ENCODE measurements around the gene XCL2. TPM values are rescaled to one million over a fixed set of nuclear protein-coding genes. Genes with fewer than 3 reads are reported as not detected.

The XCL2 gene
- total and polyA plus RNA-seq, 3 experiments from 2014 or later = 90.6 to 350 (median 316) TPM

GRCh38 chr1:168512864-168513595 is 30.8 kb downstream of the XCL2 start:
- H3K4me1 Mint-ChIP-seq = peaks cover 75 to 90% (median 76%) of the 10 kb centered on the region in 3 donors

GRCh38 chr1:168509875-168510791 is 33.7 kb downstream of the XCL2 start:
- CTCF ChIA-PET = interaction anchor here (0.9 to 1.3 kb wide), 3 partner anchors 9 to 45 kb away, joined by 3 read pairs; no protein-coding TSS in a partner anchor
- H3K4me1 Mint-ChIP-seq = peaks cover 67 to 89% (median 70%) of the 10 kb centered on the region in 3 donors

More at GRCh38 chr1:168512864-168513595, 30.8 kb downstream of the XCL2 start:
- H3K27me3 Mint-ChIP-seq = peaks cover 0 to 1% of the 10 kb centered on the region in 2 donors
- peaks cover 66% of the 10 kb centered on the region for H3K4me1 ChIP-seq (ENCODE audit: insufficient read depth, low read length)
- ChIA-PET POLR2A (no interaction called here), CTCF (no interaction called here)
- H3K4me3 ChIP-seq (ENCODE audit: low read length) = peak overlapping the region; percentile 21
- H3K27me3 ChIP-seq (ENCODE audit: insufficient read depth, low read length, poor library complexity, severe bottlenecking) = no peaks in the 10 kb centered on the region
- no peaks in the 10 kb centered on the region for H3K36me3 ChIP-seq (ENCODE audit: insufficient read depth, low read length)
- no peaks in the 10 kb centered on the region for H3K9me3 Mint-ChIP-seq
- DNase-seq = peak; percentile 21 to 74 (median 62)
- peak overlapping the region; percentile 40 to 86 (median 77) for H3K4me3 Mint-ChIP-seq
- peak overlapping the region; percentile 13 for H3K27ac ChIP-seq (ENCODE audit: low read depth, low read length)
- H3K36me3 Mint-ChIP-seq = no peaks in the 10 kb centered on the region
- no peaks in the 10 kb centered on the region for H3K9me3 ChIP-seq (ENCODE audit: low read length)
- peak overlapping the region; percentile 77 to 97 (median 90) for H3K27ac Mint-ChIP-seq

GRCh38 chr1:168509210-168509609 is 34.6 kb downstream of the XCL2 start:
- Histone ChIP-seq H3K27me3 (ENCODE audit: insufficient read depth, low read length, poor library complexity, severe bottlenecking) (no peaks in the 10 kb centered on the region), H3K9me3 (ENCODE audit: low read length) (no peaks in the 10 kb centered on the region), H3K27ac (ENCODE audit: low read depth, low read length) (no peak overlapping the region), H3K36me3 (ENCODE audit: insufficient read depth, low read length) (no peaks in the 10 kb centered on the region), H3K4me3 (ENCODE audit: low read length) (no peak overlapping the region), H3K4me1 (ENCODE audit: insufficient read depth, low read length) (peaks cover 56% of the 10 kb centered on the region)
- ChIA-PET POLR2A (no interaction called here), CTCF (interaction anchor here (0.9 to 1.6 kb wide), 4 partner anchors 8 to 94 kb away, joined by 3 read pairs; no protein-coding TSS in a partner anchor)
- Mint-ChIP-seq H3K27ac (peak overlapping the region in 6 of 8 donors; percentile 58 to 88 (median 76)), H3K4me3 (no peak overlapping the region), H3K27me3 (peaks cover 0 to 1% of the 10 kb centered on the region in 2 donors), H3K4me1 (peaks cover 67 to 89% (median 70%) of the 10 kb centered on the region in 3 donors), H3K9me3 (no peaks in the 10 kb centered on the region), H3K36me3 (no peaks in the 10 kb centered on the region)
- DNase-seq = no peak

More at GRCh38 chr1:168509875-168510791, 33.7 kb downstream of the XCL2 start:
- Mint-ChIP-seq H3K27me3 (peaks cover 0 to 1% of the 10 kb centered on the region in 2 donors), H3K27ac (peak overlapping the region; percentile 27 to 90 (median 87)), H3K4me3 (peak overlapping the region in 6 of 7 donors; percentile 26 to 69 (median 56)), H3K9me3 (no peaks in the 10 kb centered on the region), H3K36me3 (no peaks in the 10 kb centered on the region)
- H3K27me3 ChIP-seq (ENCODE audit: insufficient read depth, low read length, poor library complexity, severe bottlenecking) = no peaks in the 10 kb centered on the region
- POLR2A ChIA-PET = interaction anchor here (0.7 kb wide), 1 partner anchor 9 kb away, joined by 3 read pairs; no protein-coding TSS in a partner anchor
- no peaks in the 10 kb centered on the region for H3K9me3 ChIP-seq (ENCODE audit: low read length)
- peak in 4 of 5 donors; percentile 8 to 73 (median 31) for DNase-seq
- H3K4me3 ChIP-seq (ENCODE audit: low read length) = no peak overlapping the region
- H3K36me3 ChIP-seq (ENCODE audit: insufficient read depth, low read length) = no peaks in the 10 kb centered on the region
- peaks cover 56% of the 10 kb centered on the region for H3K4me1 ChIP-seq (ENCODE audit: insufficient read depth, low read length)
- no peak overlapping the region for H3K27ac ChIP-seq (ENCODE audit: low read depth, low read length)

- Mint-ChIP-seq H3K9me3 (no peaks in the 10 kb centered on the region), H3K27me3 (peaks cover 0 to 1% of the 10 kb centered on the region in 2 donors), H3K4me1 (peaks cover 63 to 89% (median 69%) of the 10 kb centered on the region in 3 donors), H3K36me3 (no peaks in the 10 kb centered on the region), H3K4me3 (no peak overlapping the region), H3K27ac (peak overlapping the region in 3 of 8 donors; percentile 19 to 78 (median 32))
- no peaks in the 10 kb centered on the region for H3K9me3 ChIP-seq (ENCODE audit: low read length)
- POLR2A ChIA-PET = no interaction called here
- H3K36me3 ChIP-seq (ENCODE audit: insufficient read depth, low read length) = no peaks in the 10 kb centered on the region
- no peak for DNase-seq
- H3K4me1 ChIP-seq (ENCODE audit: insufficient read depth, low read length) = peaks cover 49% of the 10 kb centered on the region
- H3K27me3 ChIP-seq (ENCODE audit: insufficient read depth, low read length, poor library complexity, severe bottlenecking) = no peaks in the 10 kb centered on the region
- no peak overlapping the region for H3K27ac ChIP-seq (ENCODE audit: low read depth, low read length)
- no peak overlapping the region for H3K4me3 ChIP-seq (ENCODE audit: low read length)
- CTCF ChIA-PET = interaction anchor here (1.0 to 1.6 kb wide), 2 partner anchors 72 to 96 kb away, joined by 3 read pairs; no protein-coding TSS in a partner anchor
These were observed 36.0 kb downstream of the XCL2 start for GRCh38 chr1:168507828-168508227.

GRCh38 chr1:168507231-168507630 is 36.6 kb downstream of the XCL2 start:
- no peak for DNase-seq
- no peaks in the 10 kb centered on the region for H3K27me3 ChIP-seq (ENCODE audit: insufficient read depth, low read length, poor library complexity, severe bottlenecking)
- POLR2A ChIA-PET = no interaction called here
- no peaks in the 10 kb centered on the region for H3K9me3 ChIP-seq (ENCODE audit: low read length)
- Mint-ChIP-seq H3K27ac (peak overlapping the region in 1 of 8 donors; percentile 19), H3K9me3 (no peaks in the 10 kb centered on the region), H3K36me3 (no peaks in the 10 kb centered on the region), H3K4me3 (no peak overlapping the region), H3K27me3 (peaks cover 0 to 1% of the 10 kb centered on the region in 2 donors), H3K4me1 (peaks cover 57 to 83% (median 63%) of the 10 kb centered on the region in 3 donors)
- H3K4me1 ChIP-seq (ENCODE audit: insufficient read depth, low read length) = peaks cover 44% of the 10 kb centered on the region
- CTCF ChIA-PET = no interaction called here
- no peak overlapping the region for H3K4me3 ChIP-seq (ENCODE audit: low read length)
- no peaks in the 10 kb centered on the region for H3K36me3 ChIP-seq (ENCODE audit: insufficient read depth, low read length)
- no peak overlapping the region for H3K27ac ChIP-seq (ENCODE audit: low read depth, low read length)

- ChIA-PET POLR2A (no interaction called here), CTCF (interaction anchor here (1.5 kb wide), 1 partner anchor 29 kb away, joined by 4 read pairs; no protein-coding TSS in a partner anchor)
- Histone ChIP-seq H3K9me3 (ENCODE audit: low read length) (no peaks in the 10 kb centered on the region), H3K27me3 (ENCODE audit: insufficient read depth, low read length, poor library complexity, severe bottlenecking) (no peaks in the 10 kb centered on the region), H3K27ac (ENCODE audit: low read depth, low read length) (no peak overlapping the region), H3K4me3 (ENCODE audit: low read length) (no peak overlapping the region), H3K36me3 (ENCODE audit: insufficient read depth, low read length) (no peaks in the 10 kb centered on the region), H3K4me1 (ENCODE audit: insufficient read depth, low read length) (peaks cover 39% of the 10 kb centered on the region)
- H3K4me1 Mint-ChIP-seq = peaks cover 57 to 82% (median 65%) of the 10 kb centered on the region in 3 donors
- peaks cover 0 to 1% of the 10 kb centered on the region in 2 donors for H3K27me3 Mint-ChIP-seq
- H3K36me3 Mint-ChIP-seq = peaks cover 0 to 4% (median 0%) of the 10 kb centered on the region in 3 donors
- DNase-seq = no peak
- H3K9me3 Mint-ChIP-seq = no peaks in the 10 kb centered on the region
- no peak overlapping the region for H3K4me3 Mint-ChIP-seq
- H3K27ac Mint-ChIP-seq = peak overlapping the region in 1 of 8 donors; percentile 48
These were observed 37.5 kb downstream of the XCL2 start for GRCh38 chr1:168506204-168506819.

GRCh38 chr1:168505006-168505405 is 38.8 kb downstream of the XCL2 start:
- Mint-ChIP-seq H3K9me3 (no peaks in the 10 kb centered on the region), H3K27me3 (no peaks in the 10 kb centered on the region), H3K4me1 (peaks cover 50 to 82% (median 63%) of the 10 kb centered on the region in 3 donors), H3K36me3 (peaks cover 0 to 4% (median 0%) of the 10 kb centered on the region in 3 donors), H3K27ac (peak overlapping the region in 6 of 8 donors; percentile 17 to 77 (median 62)), H3K4me3 (peak overlapping the region in 1 of 7 donors; percentile 35)
- Histone ChIP-seq H3K36me3 (ENCODE audit: insufficient read depth, low read length) (no peaks in the 10 kb centered on the region), H3K4me3 (ENCODE audit: low read length) (no peak overlapping the region), H3K9me3 (ENCODE audit: low read length) (no peaks in the 10 kb centered on the region), H3K27me3 (ENCODE audit: insufficient read depth, low read length, poor library complexity, severe bottlenecking) (no peaks in the 10 kb centered on the region), H3K4me1 (ENCODE audit: insufficient read depth, low read length) (peaks cover 26% of the 10 kb centered on the region), H3K27ac (ENCODE audit: low read depth, low read length) (no peak overlapping the region)
- ChIA-PET POLR2A (no interaction called here), CTCF (no interaction called here)
- no peak for DNase-seq

Data from CD8-positive, alpha-beta memory T cell (primary cell).